ENCODE results near the gene SLC30A9.

Gene SLC30A9

GRCh38 chr4:41990365-41991111 is at the start of gene SLC30A9:
TSS of gene SLC30A9 (plus strand) at chr4:41990530. CDS start at chr4:41990652, 122 bp downstream.
- peak; percentile 90 for DNase-seq

- no peak for DNase-seq
Observed at GRCh38 chr4:41940834-41941233, 49.5 kb upstream of the SLC30A9 start.

- no peak for DNase-seq
Observed at GRCh38 chr4:41943506-41943905, 46.8 kb upstream of the SLC30A9 start.

- no peak for DNase-seq
Observed at GRCh38 chr4:41944089-41944488, 46.2 kb upstream of the SLC30A9 start.

- no peak for DNase-seq
Observed at GRCh38 chr4:41949531-41949930, 40.8 kb upstream of the SLC30A9 start.

- DNase-seq, result no peak
Observed at GRCh38 chr4:41957634-41958033, 32.7 kb upstream of the SLC30A9 start.

GRCh38 chr4:41963105-41963504 is 27.2 kb upstream of the SLC30A9 start:
- DNase-seq, result no peak

- DNase-seq, result no peak
Observed at GRCh38 chr4:41964401-41964800, 25.9 kb upstream of the SLC30A9 start.

- no peak for DNase-seq
Observed at GRCh38 chr4:41967392-41967791, 22.9 kb upstream of the SLC30A9 start.

GRCh38 chr4:41969671-41970070 is 20.7 kb upstream of the SLC30A9 start:
- no peak for DNase-seq

- DNase-seq, result no peak
Observed at GRCh38 chr4:41975341-41975740, 15.0 kb upstream of the SLC30A9 start.

GRCh38 chr4:41976775-41977516 is 13.4 kb upstream of the SLC30A9 start:
- DNase-seq, result no peak

- no peak for DNase-seq
Observed at GRCh38 chr4:41977709-41978108, 12.6 kb upstream of the SLC30A9 start.

GRCh38 chr4:41981456-41981855 is 8.9 kb upstream of the SLC30A9 start, which contains the start of gene DCAF4L1:
TSS of gene DCAF4L1 (plus strand) at chr4:41981756. CDS start at chr4:41981793, 37 bp downstream.
- no peak for DNase-seq

GRCh38 chr4:41982716-41983115 is 7.6 kb upstream of the SLC30A9 start:
- DNase-seq, result no peak

- no peak for DNase-seq
Observed at GRCh38 chr4:41985151-41985550, 5.2 kb upstream of the SLC30A9 start.

- DNase-seq, result no peak
Observed at GRCh38 chr4:41989994-41990364, 351 bp upstream of the SLC30A9 start.

GRCh38 chr4:41991916-41992767 is 1.8 kb downstream of the SLC30A9 start:
- DNase-seq, result no peak

GRCh38 chr4:41992967-41993857 is 2.9 kb downstream of the SLC30A9 start:
- DNase-seq, result no peak

- DNase-seq, result no peak
Observed at GRCh38 chr4:41994461-41994985, 4.2 kb downstream of the SLC30A9 start.

- DNase-seq, result no peak
Observed at GRCh38 chr4:41998019-41998418, 7.7 kb downstream of the SLC30A9 start.

- DNase-seq, result no peak
Observed at GRCh38 chr4:41999321-41999720, 9.0 kb downstream of the SLC30A9 start.
